HepG2 (cell line): ENCODE data around the gene RGP1. TPM values are rescaled to one million over a fixed set of nuclear protein-coding genes. Genes with fewer than 3 reads are reported as not detected.

Experiments used
- FIP1L1 ChIP-seq: fragments of 200-400 bp; formaldehyde crosslinking; IDR thresholded peaks from 2 replicates; pipeline ENCODE4 v1.6.1; 2018; ENCODE audit warnings: low read depth, mild to moderate bottlenecking, low read length, moderate library complexity, borderline replicate concordance; ENCODE audit not compliant: insufficient read depth
- HNRNPL ChIP-seq: fragments of 200-400 bp; formaldehyde crosslinking; IDR thresholded peaks from 2 replicates; pipeline ENCODE4 v1.6.1; 2017; ENCODE audit warnings: mild to moderate bottlenecking, low read depth, low read length
- HOXA3 ChIP-seq: sonication (generic); formaldehyde crosslinking; IDR thresholded peaks from 2 replicates; pipeline ENCODE4 v1.5.0; 2020; ENCODE audit warnings: missing genetic modification reagents
- NFIC ChIP-seq: IDR thresholded peaks from 2 replicates; pipeline ENCODE4 v1.6.1; 2012; ENCODE audit warnings: mild to moderate bottlenecking, low read length, inconsistent platforms
- PRPF4 ChIP-seq: fragments of 200-400 bp; formaldehyde crosslinking; IDR thresholded peaks from 2 replicates; pipeline ENCODE4 v1.6.1; 2016; ENCODE audit warnings: low read length, low read depth; ENCODE audit not compliant: poor library complexity, severe bottlenecking
- SETDB1 ChIP-seq: sonication (generic); formaldehyde crosslinking; IDR thresholded peaks from 2 replicates; pipeline ENCODE4 v1.5.1; 2020; ENCODE audit warnings: missing genetic modification reagents, mild to moderate bottlenecking, borderline replicate concordance
- SP5 ChIP-seq: IDR thresholded peaks from 2 replicates; pipeline ENCODE4 v1.6.1; 2016; ENCODE audit warnings: low read depth, borderline replicate concordance
- U2AF1 ChIP-seq: fragments of 200-400 bp; formaldehyde crosslinking; optimal IDR thresholded peaks from 2 replicates; pipeline ENCODE3; 2017; ENCODE audit warnings: mild to moderate bottlenecking, low read depth, low read length
- ZC3H13 ChIP-seq: sonication (generic); formaldehyde crosslinking; IDR thresholded peaks from 2 replicates; pipeline ENCODE4 v1.8.1; 2023; ENCODE audit warnings: mild to moderate bottlenecking, missing genetic modification reagents, moderate library complexity
- ZMAT3 ChIP-seq: sonication (generic); formaldehyde crosslinking; conservative IDR thresholded peaks from 2 replicates; pipeline ENCODE4 v1.7.0; 2021; ENCODE audit warnings: missing genetic modification reagents
- ZMYM2 ChIP-seq: sonication (generic); formaldehyde crosslinking; IDR thresholded peaks from 2 replicates; pipeline ENCODE4 v1.8.0; 2022; ENCODE audit warnings: mild to moderate bottlenecking, missing genetic modification reagents
- ZNF160 ChIP-seq: sonication (generic); formaldehyde crosslinking; IDR thresholded peaks from 2 replicates; pipeline ENCODE4 v1.8.0; 2022; ENCODE audit warnings: mild to moderate bottlenecking, inconsistent platforms, missing genetic modification reagents
- ZNF496 ChIP-seq: sonication (generic); formaldehyde crosslinking; IDR thresholded peaks from 2 replicates; pipeline ENCODE4 v1.8.1; 2023; ENCODE audit warnings: mild to moderate bottlenecking, moderate library complexity, missing genetic modification reagents; ENCODE audit not compliant: insufficient replicate concordance
- ZNF766 ChIP-seq: sonication (generic); formaldehyde crosslinking; IDR thresholded peaks from 2 replicates; pipeline ENCODE4 v1.5.0; 2020; ENCODE audit warnings: missing genetic modification reagents, borderline replicate concordance
- ZNF772 ChIP-seq: sonication (generic); formaldehyde crosslinking; IDR thresholded peaks from 2 replicates; pipeline ENCODE4 v1.5.0; 2020; ENCODE audit warnings: mild to moderate bottlenecking, missing genetic modification reagents
- polyA plus RNA-seq, 8 experiments: library from polyadenylated mRNA; depleted of rRNA in 3 of 8; stranded (reverse) in 7 of 8; unstranded in 1 of 8; fragments of >200 nt; fragmentation: Illumina TruSeq in 4 of 8; extraction: Trizol in 4 of 8; gene quantifications; 2 replicates each; pipeline versions ENCODE4 v1.2.1 to v1.2.3, GENCODE V29; 2011 to 2016; ENCODE audit warnings: low read depth in 4 of 8, missing spikeins in 1 of 8, mixed read lengths in 1 of 8; ENCODE audit not compliant: insufficient read depth in 1 of 8
- total RNA-seq, 5 experiments: library from RNA; depleted of rRNA; stranded (reverse); fragments of >200 nt; fragmentation: Illumina TruSeq; extraction: Trizol; gene quantifications; 2 replicates each; pipeline ENCODE4 v1.2.3, GENCODE V29; 2016; ENCODE audit warnings: low read depth in 1 of 5
- TF ChIP-seq, protein P1 (sequence below): sonication (generic); formaldehyde crosslinking; IDR thresholded peaks from 2 replicates; pipeline ENCODE4 v1.5.1; 2020; ENCODE audit warnings: missing genetic modification reagents, mild to moderate bottlenecking, borderline replicate concordance
- TF ChIP-seq, protein P2 (sequence below): sonication (generic); formaldehyde crosslinking; IDR thresholded peaks from 2 replicates; pipeline ENCODE4 v1.5.0; 2020; ENCODE audit warnings: mild to moderate bottlenecking, missing genetic modification reagents, borderline replicate concordance
- TF ChIP-seq, protein P3 (sequence below): sonication (generic); formaldehyde crosslinking; IDR thresholded peaks from 2 replicates; pipeline ENCODE4 v1.5.0; 2020; ENCODE audit warnings: missing genetic modification reagents, mild to moderate bottlenecking, borderline replicate concordance
- TF ChIP-seq, protein P4 (sequence below): IDR thresholded peaks from 2 replicates; pipeline ENCODE4 v1.4.0; 2020; ENCODE audit warnings: mild to moderate bottlenecking, missing genetic modification reagents

RGP1 gene
- total and polyA plus RNA-seq, 2 of the 13 experiments (the other 11 are each of a cell fraction or from before 2014, with no cell fraction given) = 12.7 to 21.0 TPM

DNA sequence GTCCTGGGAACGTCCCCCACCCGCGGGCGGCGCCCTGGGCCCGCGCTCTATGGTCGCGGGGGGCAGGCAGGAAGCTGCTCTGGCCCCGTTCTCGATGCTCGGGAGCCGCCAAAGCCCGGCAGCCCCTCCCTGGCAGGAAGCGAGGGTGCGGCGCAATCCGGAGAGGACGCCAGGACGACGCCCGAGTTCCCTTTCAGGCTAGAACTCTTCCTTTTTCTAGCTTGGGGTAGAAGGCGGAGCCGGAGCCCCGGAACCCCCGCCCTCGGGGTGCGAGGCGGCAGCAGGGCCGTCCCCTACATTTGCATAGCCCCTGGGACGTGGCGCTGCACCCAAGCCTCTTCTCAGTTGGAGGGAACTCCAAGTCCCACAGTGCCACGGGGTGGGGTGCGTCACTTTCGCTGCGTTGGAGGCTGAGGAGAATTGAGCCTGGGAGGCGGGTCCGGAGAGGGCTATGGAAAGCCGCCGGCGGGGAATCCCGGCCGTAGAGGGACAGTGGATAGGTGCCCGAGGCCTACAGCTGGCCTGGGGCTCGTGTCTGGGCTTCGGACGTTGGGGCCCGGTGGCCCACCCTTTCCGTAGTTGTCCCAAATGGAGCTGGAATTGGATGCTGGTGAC lies 16.8 kb upstream of the RGP1 start, which contains the start of the genes CREB3 and TLN1 (continued):
- TF ChIP-seq, protein P1, sequence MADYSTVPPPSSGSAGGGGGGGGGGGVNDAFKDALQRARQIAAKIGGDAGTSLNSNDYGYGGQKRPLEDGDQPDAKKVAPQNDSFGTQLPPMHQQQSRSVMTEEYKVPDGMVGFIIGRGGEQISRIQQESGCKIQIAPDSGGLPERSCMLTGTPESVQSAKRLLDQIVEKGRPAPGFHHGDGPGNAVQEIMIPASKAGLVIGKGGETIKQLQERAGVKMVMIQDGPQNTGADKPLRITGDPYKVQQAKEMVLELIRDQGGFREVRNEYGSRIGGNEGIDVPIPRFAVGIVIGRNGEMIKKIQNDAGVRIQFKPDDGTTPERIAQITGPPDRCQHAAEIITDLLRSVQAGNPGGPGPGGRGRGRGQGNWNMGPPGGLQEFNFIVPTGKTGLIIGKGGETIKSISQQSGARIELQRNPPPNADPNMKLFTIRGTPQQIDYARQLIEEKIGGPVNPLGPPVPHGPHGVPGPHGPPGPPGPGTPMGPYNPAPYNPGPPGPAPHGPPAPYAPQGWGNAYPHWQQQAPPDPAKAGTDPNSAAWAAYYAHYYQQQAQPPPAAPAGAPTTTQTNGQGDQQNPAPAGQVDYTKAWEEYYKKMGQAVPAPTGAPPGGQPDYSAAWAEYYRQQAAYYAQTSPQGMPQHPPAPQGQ = no peak
- TF ChIP-seq U2AF1 (peak; percentile 99), ZMAT3 (CRISPR knock-in tag) (peak; percentile 81), ZMYM2 (no peak), SETDB1 (CRISPR knock-in tag) (no peak), ZNF496 (CRISPR knock-in tag) (no peak), ZC3H13 (peak; percentile 76; the same call in 1 of the 2 replicates), PRPF4 (no peak), ZNF160 (CRISPR knock-in tag) (0 out of 2 replicates have a peak, but pooled peaks have one; percentile 49), ZNF766 (CRISPR knock-in tag) (peak; percentile 70), NFIC (no peak), HNRNPL (no peak), HOXA3 (CRISPR knock-in tag) (peak; percentile 95), ZNF772 (CRISPR knock-in tag) (0 out of 2 replicates have a peak, but pooled peaks have one; percentile 43), SP5 (CRISPR knock-in tag) (no peak; the same call in 1 of the 2 replicates), FIP1L1 (no peak)
- TF ChIP-seq, protein P2, sequence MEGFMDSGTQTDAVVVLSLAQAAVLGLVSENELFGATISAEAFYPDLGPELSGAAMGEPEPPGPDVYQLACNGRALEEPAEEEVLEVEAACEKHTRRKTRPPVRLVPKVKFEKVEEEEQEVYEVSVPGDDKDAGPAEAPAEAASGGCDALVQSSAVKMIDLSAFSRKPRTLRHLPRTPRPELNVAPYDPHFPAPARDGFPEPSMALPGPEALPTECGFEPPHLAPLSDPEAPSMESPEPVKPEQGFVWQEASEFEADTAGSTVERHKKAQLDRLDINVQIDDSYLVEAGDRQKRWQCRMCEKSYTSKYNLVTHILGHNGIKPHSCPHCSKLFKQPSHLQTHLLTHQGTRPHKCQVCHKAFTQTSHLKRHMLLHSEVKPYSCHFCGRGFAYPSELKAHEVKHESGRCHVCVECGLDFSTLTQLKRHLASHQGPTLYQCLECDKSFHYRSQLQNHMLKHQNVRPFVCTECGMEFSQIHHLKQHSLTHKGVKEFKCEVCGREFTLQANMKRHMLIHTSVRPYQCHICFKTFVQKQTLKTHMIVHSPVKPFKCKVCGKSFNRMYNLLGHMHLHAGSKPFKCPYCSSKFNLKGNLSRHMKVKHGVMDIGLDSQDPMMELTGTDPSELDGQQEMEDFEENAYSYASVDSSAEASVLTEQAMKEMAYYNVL (CRISPR knock-in tag) = peak; percentile 70; the same call in 1 of the 2 replicates
- TF ChIP-seq, protein P3, sequence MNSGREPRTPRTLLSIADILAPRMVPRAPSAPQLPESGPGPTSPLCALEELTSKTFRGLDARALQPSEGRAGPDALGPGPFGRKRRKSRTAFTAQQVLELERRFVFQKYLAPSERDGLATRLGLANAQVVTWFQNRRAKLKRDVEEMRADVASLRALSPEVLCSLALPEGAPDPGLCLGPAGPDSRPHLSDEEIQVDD (CRISPR knock-in tag) = no peak
- TF ChIP-seq, protein P4, sequence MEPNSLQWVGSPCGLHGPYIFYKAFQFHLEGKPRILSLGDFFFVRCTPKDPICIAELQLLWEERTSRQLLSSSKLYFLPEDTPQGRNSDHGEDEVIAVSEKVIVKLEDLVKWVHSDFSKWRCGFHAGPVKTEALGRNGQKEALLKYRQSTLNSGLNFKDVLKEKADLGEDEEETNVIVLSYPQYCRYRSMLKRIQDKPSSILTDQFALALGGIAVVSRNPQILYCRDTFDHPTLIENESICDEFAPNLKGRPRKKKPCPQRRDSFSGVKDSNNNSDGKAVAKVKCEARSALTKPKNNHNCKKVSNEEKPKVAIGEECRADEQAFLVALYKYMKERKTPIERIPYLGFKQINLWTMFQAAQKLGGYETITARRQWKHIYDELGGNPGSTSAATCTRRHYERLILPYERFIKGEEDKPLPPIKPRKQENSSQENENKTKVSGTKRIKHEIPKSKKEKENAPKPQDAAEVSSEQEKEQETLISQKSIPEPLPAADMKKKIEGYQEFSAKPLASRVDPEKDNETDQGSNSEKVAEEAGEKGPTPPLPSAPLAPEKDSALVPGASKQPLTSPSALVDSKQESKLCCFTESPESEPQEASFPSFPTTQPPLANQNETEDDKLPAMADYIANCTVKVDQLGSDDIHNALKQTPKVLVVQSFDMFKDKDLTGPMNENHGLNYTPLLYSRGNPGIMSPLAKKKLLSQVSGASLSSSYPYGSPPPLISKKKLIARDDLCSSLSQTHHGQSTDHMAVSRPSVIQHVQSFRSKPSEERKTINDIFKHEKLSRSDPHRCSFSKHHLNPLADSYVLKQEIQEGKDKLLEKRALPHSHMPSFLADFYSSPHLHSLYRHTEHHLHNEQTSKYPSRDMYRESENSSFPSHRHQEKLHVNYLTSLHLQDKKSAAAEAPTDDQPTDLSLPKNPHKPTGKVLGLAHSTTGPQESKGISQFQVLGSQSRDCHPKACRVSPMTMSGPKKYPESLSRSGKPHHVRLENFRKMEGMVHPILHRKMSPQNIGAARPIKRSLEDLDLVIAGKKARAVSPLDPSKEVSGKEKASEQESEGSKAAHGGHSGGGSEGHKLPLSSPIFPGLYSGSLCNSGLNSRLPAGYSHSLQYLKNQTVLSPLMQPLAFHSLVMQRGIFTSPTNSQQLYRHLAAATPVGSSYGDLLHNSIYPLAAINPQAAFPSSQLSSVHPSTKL = no peak
